ENCODE data around the gene IQCN.

IQCN gene

GRCh38 chr19:18291019-18291524 is 16.8 kb upstream of the IQCN start:
- Histone ChIP-seq H3K36me3 (ENCODE audit: insufficient read depth) (no peaks in the 10 kb centered on the region), H3K9ac (no peak overlapping the region), H2AFZ (ENCODE audit: low read depth) (peak overlapping the region; percentile 84; the same call in 1 of the 2 replicates), H3K4me3 (IDR thresholded peaks at IDR 0.05; ENCODE audit: insufficient read depth, low read depth, low read length) (no peak overlapping the region), H4K20me1 (ENCODE audit: insufficient read depth) (no peaks in the 10 kb centered on the region), H3K27ac (no peak overlapping the region), H3K27me3 (ENCODE audit: insufficient read depth, low read depth) (no peaks in the 10 kb centered on the region), H3K4me1 (ENCODE audit: low read depth, poor library complexity, severe bottlenecking) (peaks cover 30% of the 10 kb centered on the region), H3K79me2 (ENCODE audit: insufficient read depth, low read depth) (no peaks in the 10 kb centered on the region), H3K4me2 (peak overlapping the region; percentile 94; the same call in 1 of the 2 replicates)
- no peak for TF ChIP-seq CTCF (conservative IDR thresholded peaks at IDR 0.05; ENCODE audit: low read depth, low read length)

- Histone ChIP-seq H3K4me1 (ENCODE audit: low read depth, poor library complexity, severe bottlenecking) (peaks cover 30% of the 10 kb centered on the region), H3K27ac (no peak overlapping the region), H3K4me3 (IDR thresholded peaks at IDR 0.05; ENCODE audit: insufficient read depth, low read depth, low read length) (no peak overlapping the region), H3K36me3 (ENCODE audit: insufficient read depth) (no peaks in the 10 kb centered on the region), H4K20me1 (ENCODE audit: insufficient read depth) (no peaks in the 10 kb centered on the region), H3K9ac (no peak overlapping the region), H3K27me3 (ENCODE audit: insufficient read depth, low read depth) (no peaks in the 10 kb centered on the region), H3K79me2 (ENCODE audit: insufficient read depth, low read depth) (no peaks in the 10 kb centered on the region), H2AFZ (ENCODE audit: low read depth) (peak overlapping the region; percentile 26; the same call in 1 of the 2 replicates), H3K4me2 (peak overlapping the region; percentile 94; the same call in 1 of the 2 replicates)
- no peak for TF ChIP-seq CTCF (conservative IDR thresholded peaks at IDR 0.05; ENCODE audit: low read depth, low read length)
Measured at GRCh38 chr19:18290302-18291018, 16.2 kb upstream of the IQCN start.

GRCh38 chr19:18289471-18290301 is 15.4 kb upstream of the IQCN start:
- H3K9ac ChIP-seq, result no peak overlapping the region
- no peak overlapping the region for H3K4me3 ChIP-seq (IDR thresholded peaks at IDR 0.05; ENCODE audit: insufficient read depth, low read depth, low read length)
- H3K27me3 ChIP-seq (ENCODE audit: insufficient read depth, low read depth), result no peaks in the 10 kb centered on the region
- H3K4me1 ChIP-seq (ENCODE audit: low read depth, poor library complexity, severe bottlenecking), result peaks cover 30% of the 10 kb centered on the region
- H3K4me2 ChIP-seq, result peak overlapping the region; percentile 94; the same call in 1 of the 2 replicates
- no peak overlapping the region for H3K27ac ChIP-seq
- no peaks in the 10 kb centered on the region for H4K20me1 ChIP-seq (ENCODE audit: insufficient read depth)
- no peak overlapping the region for H2AFZ ChIP-seq (ENCODE audit: low read depth)
- no peak for TF ChIP-seq CTCF (conservative IDR thresholded peaks at IDR 0.05; ENCODE audit: low read depth, low read length)
- no peaks in the 10 kb centered on the region for H3K79me2 ChIP-seq (ENCODE audit: insufficient read depth, low read depth)
- no peaks in the 10 kb centered on the region for H3K36me3 ChIP-seq (ENCODE audit: insufficient read depth)

- Histone ChIP-seq H3K27me3 (ENCODE audit: insufficient read depth, low read depth) (no peaks in the 10 kb centered on the region), H3K4me1 (ENCODE audit: low read depth, poor library complexity, severe bottlenecking) (peaks cover 31% of the 10 kb centered on the region), H3K36me3 (ENCODE audit: insufficient read depth) (no peaks in the 10 kb centered on the region), H3K4me2 (no peak overlapping the region), H3K9ac (no peak overlapping the region), H3K4me3 (IDR thresholded peaks at IDR 0.05; ENCODE audit: insufficient read depth, low read depth, low read length) (no peak overlapping the region), H3K27ac (no peak overlapping the region), H2AFZ (ENCODE audit: low read depth) (no peak overlapping the region), H4K20me1 (ENCODE audit: insufficient read depth) (no peaks in the 10 kb centered on the region), H3K79me2 (ENCODE audit: insufficient read depth, low read depth) (no peaks in the 10 kb centered on the region)
- no peak for TF ChIP-seq CTCF (conservative IDR thresholded peaks at IDR 0.05; ENCODE audit: low read depth, low read length)
Measured at GRCh38 chr19:18287836-18288772, 13.9 kb upstream of the IQCN start.
